NCI-H2196 (cell line): ENCODE measurements around the gene TREML2.
"Not testable (repeated sequence)": the region's sequence is repeated elsewhere in the genome, so short reads cannot be mapped to it uniquely, and the experiment has no call there.

ENCODE experiments used
- DNase-seq: peaks from one replicate; lab custom pipeline; 2025; ENCODE audit not compliant: unreplicated experiment; lab: John Stamatoyannopoulos, UW

TREML2 gene

DNA sequence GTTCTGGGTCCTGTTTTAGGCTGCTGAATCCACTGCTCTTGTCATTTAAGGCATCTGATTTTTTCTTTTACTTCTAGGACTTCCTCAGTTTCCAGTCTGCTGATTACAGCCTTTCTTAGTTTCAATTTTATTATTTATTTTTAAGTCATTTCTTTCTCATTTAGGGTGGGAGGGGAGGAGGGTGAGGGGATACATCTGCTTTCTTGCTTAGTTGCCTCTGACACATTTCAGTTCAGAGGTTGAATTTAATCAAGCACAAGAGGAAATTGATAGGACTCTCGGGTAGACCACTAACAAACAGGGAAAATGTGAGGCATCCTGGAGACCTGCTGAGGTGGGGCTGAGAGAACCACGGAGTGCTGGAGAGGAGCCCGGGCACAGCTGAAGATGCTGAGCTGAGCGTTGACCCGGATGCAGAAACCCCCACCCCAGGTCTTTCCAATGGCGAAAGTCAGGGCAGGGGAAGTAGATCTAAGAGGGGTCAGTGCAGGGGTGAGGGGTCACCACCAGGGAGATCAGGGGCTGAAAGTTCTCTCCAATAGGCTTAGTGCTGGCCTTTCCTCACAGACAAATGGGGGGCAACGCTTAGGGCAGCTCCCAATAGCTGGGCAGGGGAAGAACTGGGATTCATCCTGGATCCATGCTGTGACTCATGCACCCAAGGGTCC, 7.6 kb upstream of the TREML2 start:
- no peak for DNase-seq

DNA sequence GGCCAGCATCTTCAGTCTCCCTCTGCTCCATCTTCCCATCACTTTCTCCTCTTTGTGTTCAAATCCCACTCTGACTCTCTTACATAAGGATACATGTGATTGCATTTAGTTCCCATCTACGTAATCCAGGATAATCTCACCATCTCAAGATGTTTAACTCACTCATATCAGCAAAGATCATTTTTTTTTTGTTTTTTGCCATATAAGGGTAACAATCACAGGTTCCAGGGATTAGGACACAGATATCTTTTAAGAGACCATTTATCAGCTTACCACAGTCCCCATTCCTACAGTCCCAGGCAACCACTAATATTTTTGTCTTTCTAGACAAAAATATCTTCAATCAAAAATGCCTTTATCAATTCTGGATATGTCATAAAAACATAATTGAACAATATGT, 3.2 kb upstream of the TREML2 start:
- DNase-seq: no peak

DNA sequence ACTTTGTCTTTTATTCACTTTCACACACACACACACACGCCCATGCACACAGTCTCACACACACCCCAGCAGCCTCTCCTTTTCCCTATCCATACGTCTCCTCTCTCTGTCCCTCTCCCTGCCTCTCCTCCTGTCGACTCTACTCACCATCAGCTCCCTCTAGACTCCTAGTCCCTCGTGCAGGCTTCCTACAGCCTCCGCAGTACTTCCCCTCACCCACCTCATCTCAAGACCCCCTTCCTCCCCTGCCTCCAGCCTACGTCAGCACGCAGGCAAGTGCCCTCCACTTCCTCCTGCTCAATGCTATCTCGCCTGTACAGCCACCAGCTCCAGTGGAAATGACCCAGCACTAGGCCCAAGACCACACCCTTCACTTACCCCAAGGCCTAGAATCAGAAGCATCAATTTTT, 820 bp upstream of the TREML2 start:
- DNase-seq: no peak

DNA sequence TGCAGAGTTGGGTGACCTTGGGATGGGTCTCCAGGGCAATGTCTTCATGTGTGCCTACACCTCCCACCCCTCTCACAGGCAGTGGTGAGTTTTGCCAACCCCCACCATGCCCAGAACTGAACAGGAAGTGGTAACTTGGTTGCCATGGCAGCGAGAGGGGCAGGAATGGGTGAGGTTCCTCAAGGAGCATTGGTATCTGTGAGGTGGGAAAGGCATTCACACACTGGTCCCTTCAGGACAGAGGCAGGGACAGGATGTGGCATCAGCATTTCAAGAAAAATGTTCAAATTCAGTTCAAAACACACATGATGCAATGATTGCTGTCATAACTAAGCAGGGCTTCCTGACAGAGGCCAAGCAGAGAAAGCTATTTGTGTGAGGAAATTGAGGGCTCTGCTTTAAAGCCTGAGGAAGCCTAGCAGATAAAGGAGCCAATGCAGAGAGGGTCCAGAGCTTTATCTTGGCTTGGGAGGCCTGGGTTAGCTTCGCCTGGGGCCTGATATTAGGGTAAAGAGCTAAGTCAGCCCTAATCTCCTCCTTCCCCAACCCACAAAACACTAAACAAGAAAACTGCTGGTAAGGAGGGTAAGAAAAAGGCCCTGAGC, 551 bp downstream of the TREML2 start:
- no peak for DNase-seq

DNA sequence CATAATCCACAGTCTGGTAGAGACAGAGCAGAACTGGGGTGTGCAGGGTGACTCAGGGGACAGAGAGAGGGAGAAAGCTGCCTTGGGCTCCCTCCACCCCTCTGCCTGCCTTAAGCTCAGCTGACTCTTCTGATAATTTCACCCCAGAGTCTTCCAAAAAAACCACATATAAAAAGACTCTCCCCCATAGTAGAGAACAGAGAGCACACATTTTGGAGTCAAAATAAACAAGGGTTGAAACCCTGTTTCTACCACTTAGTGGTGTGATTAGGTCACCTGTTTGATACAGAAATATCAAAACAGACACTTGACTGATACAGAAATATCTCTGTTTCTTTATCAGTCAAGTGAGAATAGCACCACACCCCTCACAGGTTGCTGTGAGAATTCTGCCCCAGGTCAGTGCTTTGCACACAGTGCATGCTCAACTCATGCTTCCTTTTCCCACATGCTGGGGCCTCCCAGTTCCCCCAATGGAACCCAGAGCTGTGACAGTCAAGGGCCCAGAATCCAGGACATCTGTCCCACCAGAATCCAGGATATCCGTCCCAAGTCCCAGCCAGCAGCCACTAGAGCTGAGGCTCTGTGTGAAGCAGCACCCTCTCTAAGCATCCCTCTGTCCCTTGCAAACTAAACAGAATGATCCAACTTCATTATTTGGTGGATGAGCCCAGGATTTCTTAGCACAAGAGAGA, 1.2 kb downstream of the TREML2 start:
- no peak for DNase-seq

DNA sequence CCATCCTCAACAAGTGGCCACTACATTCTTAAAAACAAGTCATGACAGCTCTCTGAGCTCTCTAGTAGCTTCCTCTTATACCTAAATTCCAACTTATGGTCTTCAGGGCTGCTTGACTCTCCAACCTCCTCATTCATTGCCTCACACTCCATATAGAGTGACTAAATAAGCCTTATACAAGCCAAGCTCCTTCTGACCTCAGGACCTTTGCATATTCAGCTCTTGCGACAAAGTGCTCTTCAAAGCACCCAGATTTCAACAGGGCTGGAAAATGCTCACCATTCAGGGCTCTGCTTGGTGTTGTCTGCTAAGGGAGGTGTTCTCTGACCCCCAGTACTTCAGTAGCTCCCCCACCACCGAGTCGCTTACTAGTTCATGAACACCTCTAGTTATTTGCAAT, 3.7 kb downstream of the TREML2 start:
- DNase-seq: no peak

DNA sequence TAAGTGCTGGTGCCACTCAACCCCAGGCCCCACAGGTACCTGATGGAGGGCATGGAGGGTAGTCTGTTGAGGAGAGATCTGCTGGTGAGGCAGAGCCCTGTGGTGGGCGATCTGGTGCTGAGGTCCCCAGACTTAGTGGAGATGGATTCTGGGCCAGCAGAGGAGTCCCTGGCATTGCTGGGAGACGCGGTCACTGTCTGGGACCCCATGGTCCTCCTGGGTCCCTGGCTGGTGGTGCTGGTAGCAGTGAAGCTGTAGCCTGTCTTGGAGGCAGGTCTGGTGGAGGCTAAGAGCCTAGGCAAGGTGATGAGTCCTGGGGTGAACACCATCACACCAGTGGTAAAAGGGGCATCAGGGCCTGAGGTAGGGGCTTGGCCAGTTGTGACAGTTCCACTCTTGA, 6.6 kb downstream of the TREML2 start:
- DNase-seq: no peak

DNA sequence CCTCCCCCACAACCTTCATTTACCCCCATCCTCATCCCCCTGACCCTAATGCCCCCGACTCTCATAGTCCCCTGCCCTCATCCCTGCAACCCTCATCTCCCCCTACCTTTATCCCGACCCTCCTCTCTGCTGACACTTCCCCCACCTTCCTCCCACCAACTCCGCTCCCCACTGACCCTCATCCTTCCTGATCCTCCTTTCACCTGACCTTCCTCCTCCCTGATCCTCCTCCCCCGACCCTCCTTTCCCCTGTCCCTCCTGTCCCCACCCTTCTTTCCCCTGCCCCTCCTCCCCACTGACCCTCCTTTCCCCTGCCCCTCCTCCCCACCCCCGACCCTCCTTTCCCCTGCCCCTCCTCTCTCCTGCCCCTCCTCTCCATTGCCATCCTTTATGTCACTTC, 7.1 kb downstream of the TREML2 start:
- DNase-seq: no peak

DNA sequence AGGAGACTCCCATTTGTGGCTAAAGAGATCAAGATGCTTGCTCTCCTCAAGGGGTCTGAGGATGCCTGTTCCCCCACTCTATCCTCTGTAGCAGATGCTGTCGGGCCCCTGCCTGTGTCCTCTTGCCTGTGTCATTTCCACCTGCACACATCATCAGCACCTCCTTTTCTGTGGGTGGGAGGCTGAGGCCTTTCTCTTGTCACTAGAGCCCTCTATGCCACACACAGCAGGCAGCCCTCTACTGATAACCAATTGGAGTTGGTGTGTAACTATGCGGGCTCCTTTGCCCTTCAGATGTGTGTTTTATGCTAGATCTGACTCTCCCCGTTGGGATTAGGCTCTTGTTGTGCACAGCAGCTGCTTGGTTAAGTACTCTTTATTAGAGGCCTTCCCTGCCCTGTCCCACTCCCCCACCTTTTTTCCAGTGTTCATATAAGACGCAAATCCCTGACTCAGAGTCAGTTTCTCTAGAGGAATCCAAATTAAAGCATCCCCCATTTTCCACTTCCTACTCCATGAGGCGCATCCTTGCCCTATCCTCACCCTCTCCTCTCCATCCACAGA, 7.7 kb downstream of the TREML2 start:
- DNase-seq: no peak

DNA sequence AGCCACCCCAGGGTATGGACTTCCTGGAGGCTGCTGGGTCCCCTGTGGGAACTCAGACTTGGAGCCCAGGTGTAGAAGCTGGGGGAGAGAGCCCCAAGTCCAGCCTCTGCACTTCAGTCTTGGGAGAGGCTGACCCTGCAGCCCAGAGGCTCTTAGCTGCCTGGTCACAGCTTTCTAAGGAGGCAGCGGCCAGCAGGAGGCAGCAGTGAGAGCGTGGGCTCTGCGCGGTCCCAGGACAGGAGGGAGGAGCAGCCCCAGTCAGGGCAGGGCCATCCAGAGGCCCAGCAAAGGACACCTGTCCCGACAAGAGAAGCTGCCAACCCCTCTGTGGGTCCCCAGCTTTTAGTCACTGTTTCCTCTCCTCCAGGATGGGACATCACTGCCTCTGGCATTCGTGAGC, 9.4 kb downstream of the TREML2 start:
- DNase-seq: no peak

DNA sequence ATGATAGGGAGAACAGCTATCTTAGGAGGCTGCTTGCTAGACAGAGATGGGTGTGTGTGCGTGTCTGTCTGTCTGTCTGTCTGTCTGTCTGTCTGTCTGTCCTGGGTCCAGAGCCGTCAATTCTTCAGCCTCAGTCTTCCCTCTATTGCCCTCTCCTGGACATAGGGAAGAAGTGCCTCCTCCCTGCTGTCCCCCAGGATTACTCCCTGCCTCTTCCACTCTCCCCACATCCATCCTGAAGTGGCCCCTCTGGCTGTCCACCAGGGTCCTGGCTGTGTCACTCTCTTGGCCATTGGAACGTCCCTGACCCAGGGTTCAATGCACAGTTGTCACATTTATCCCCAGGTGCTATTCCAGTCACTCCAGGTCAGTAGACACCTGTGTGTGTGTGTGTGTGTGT, 10.2 kb downstream of the TREML2 start:
- no peak for DNase-seq

DNA sequence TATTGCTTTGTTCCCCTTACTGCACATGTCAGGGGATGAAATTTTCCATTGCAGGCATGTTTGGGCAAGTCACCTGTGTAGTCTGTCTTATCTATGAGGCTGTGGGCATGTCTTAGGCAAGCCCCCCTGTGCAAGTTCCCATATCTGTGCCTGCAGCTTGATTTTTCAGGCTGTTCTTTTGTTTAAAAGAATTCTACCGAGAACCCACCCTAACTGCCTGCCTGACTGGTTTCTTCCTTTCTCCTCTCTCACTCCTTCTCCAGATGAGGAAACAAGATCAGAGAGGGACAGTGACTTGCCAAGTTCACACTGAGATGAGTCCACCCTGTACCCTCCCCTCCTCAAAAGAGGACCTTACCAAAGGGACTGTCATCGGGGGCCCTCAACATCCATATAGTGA, 11.0 kb downstream of the TREML2 start:
- no peak for DNase-seq

DNA sequence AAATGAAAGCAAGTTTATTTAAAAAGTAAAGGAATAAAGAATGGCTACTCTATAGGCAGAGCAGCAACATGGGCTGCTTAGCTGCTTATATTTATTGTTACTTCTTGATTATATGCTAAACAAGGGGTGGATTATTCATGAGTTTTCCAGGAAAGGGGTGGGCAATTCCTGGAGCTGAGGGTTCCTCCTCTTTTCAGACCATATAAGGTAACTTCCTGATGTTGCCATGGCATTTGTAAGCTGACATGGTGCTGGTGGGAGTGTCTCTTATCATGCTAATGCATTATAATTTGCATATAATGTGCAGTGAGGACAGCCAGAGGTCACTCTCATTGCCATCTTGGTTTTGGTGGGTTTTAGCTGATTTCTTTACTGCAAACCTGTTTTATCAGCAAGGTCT, 11.9 kb downstream of the TREML2 start:
- DNase-seq: not testable (repeated sequence)

DNA sequence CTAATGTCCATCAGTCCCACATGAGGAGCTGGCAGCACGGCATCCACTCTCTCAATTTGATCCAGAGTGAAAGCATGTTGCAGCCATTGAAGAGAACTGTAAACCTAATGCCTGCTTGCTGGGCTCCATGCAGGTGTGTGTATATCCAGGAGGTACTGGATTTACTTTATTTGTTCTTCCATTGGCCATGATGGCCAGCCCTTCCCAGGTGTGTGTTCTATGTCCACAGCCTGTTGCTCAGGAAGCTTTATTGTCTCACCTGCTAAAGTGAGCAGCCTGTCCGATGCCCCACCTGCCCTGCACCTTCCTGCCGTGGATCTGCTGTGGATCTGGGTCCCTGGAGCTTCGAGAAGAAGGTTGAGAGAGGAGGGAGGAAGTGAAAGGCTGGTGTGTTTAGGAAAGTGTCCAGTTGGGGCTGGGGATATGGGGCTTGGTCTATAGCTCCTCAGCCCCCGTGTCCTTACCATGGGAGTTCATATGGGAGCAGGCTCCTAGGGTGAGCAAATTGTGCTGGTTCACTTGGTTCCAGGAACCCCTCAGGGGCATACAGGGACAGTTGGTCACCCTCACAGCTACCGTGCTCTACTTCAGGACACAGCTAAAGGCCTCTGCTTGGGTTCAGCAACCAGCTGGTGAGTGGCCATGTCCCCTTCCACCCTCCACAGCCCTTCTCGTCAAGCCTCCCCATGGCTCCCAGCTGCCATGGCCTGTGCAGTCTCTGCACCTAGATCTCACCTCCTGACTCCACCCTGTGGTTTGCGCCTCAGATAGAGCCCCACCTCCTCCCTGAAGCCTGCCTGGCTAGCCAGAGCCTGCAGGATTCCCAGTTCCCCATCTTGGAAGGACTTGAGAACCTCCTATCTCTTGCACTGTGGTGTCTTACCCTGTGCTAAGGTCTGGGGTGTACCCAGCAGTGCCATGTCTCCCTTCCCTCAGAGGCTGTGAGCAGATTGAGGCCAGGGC, 12.7 kb downstream of the TREML2 start:
- DNase-seq: no peak

DNA sequence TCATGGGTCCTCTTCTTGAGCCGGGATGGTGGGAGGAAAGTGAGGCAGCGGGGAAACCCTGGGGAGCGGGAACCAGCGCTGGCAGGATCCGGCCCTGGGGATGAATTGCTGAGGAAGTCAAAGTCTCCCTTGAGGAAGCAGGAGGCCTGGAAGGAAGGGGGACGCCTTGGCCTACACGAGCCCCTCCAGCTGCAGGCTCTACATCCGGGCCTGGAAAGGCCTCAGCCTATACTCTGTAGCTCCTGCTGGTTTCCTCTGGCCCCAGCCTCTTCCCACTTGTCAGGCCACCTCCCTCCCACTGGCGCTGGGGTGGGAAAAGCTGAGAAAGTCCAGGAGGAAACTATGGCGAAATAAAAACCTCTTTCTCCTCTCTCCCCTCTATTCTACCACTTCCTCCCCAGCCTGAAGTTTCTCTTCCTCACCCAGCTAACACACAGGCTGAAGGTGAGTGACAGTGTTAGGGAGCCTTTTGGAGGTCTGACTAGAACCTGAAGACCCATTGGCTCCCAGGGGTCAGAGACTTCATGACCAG, 14.9 kb downstream of the TREML2 start:
- no peak for DNase-seq

DNA sequence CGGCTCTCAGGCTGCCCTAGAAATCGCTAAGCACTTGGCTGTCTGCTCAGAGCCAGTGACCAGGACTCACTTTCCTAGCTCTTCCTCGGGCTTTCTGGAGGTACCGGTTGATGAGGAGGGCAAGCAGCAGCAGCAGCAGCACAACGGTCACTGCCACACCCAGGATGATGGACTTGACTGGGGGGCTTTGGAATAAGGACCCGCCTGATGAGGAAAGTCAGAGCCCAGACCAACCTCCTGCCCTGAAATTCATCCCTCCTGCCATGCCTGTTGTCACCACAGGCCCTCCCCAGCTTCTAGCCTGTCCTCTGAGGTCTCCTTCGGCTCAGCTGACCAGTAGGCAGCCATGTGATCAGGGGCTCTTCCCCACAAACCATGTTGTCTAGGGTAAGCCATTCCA, 16.2 kb downstream of the TREML2 start:
- DNase-seq: no peak

DNA sequence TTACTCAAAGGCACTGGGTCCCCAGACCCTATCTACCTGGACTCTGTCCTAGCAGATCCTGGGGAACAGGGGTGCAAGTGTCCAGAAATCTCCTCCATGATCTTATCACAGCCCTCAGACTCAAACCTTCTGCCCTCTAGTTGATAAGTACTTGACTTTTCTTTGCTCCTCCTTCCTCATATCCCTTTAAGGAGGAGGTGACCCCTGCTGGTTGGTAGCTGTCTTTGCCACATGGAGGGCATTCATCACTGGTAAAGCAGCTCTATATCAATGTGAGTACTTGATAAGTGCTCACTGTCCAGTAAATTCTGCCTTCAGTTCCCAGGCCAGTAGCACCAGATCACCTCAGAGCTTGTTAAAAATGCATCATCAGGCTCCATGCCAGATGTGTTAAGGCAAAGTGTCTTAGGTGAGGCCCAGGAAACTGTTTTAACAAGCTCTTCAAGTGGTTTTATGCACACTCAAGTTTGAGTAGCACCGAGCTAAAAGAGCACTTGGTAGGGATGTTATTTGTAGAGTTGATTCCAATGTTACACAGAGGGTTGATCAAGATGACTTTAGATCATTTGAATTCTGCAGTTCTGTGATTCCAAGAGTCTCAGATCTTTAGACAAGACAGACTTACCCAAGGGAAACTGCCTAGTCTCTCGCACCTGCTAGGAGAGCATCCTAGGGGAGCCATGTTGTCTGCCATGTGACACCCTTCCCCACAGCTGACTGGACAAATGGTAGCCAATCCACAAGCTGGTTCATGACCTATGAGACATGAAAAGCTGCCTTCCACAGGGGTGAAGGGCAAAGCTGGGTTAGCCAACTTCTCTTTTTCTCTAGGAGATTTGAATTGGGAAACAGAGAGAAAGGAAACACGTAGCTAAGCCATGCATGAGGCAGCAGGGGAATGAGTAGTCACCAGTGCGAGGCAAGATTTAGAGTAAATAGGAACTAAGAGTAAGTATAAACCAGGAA, 18.6 kb downstream of the TREML2 start:
- DNase-seq: peak; percentile 42

DNA sequence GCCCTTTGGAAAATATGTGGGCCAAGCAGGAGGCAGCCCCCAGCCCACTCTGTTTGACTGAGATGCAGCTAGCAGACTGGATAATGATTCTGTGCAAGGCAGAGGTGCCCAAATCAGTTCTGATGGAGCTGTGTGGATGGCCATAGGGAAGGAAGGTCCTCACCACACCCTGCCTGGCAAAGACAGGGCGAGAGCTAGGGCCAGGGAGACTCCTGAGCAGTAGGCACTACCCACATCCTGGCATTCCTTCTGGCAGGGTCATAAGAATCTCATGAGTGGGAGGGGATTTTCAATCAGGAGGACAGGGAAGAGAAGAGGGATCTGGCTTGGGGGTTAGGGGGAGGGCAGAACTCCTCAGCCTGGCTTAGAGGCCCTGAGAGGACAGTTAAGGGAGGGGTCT, 19.4 kb downstream of the TREML2 start:
- DNase-seq: no peak

DNA sequence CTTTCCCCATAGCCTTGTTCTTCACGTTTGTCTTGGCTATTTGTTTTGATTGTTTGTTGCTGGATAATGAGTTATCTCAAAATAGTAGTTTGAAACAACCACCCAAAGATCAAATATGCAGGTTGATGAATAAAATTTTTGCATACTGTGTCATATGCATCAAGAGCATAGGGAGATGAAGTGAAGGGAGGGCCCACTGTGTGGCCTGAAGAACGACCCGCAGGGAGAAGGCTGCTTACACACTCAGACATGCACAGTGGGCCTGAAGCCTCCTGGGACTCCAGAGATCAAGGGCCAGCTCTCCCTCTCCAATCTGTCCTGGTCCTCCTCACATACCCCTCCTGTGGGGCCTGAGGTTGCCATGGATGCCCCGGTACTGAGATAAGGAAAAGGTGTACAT, 21.8 kb downstream of the TREML2 start:
- no peak for DNase-seq

DNA sequence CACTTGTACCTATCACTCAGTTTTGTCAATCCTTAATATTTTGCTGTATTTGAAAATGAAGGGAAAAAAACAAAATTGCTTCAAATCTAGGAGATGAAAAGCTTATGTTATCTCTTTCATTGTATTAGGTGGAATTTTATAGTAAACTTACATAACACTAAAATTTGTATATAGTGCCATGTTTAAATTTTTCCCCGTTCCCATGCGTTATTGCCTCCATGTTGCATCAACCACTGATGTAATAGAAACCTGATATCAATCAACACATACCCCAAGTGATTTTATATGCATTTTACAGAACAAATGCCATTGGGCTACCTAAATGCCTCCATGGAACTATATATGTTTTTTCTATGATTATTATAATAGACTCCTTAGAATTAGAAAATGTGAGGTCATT, 23.3 kb downstream of the TREML2 start:
- DNase-seq: no peak
